ENCODE measurements around the gene HOXD12.

HOXD12 gene

GRCh38 chr2:176092270-176093144 lies 7.1 kb upstream of the HOXD12 start, which contains the start of gene HOXD13:
HOXD13 (plus strand) TSS chr2:176092721; CDS start chr2:176092891, 170 bp downstream.
- no peak for DNase-seq (ENCODE audit: low read depth)

- DNase-seq (ENCODE audit: low read depth), result no peak
These were observed 6.3 kb upstream of the HOXD12 start for GRCh38 chr2:176093145-176093897.

DNA sequence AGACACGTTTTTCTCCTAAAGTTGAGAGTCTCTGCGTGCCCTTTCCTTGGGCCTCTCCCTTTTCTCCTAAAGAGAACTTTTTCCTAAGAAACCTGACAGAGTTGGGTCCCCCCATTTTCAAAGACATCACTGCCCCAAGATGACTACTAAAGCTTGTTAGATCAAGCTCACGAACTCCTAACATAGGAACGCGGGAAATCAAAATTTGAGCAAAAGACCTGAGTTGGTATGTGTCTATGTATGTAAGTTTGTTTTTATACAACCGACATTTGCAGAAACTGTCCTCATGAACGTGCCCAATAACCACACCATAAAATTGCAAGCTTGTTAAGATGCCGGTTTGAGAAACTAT lies 5.7 kb upstream of the HOXD12 start:
- no peak for DNase-seq (ENCODE audit: low read depth)

DNA sequence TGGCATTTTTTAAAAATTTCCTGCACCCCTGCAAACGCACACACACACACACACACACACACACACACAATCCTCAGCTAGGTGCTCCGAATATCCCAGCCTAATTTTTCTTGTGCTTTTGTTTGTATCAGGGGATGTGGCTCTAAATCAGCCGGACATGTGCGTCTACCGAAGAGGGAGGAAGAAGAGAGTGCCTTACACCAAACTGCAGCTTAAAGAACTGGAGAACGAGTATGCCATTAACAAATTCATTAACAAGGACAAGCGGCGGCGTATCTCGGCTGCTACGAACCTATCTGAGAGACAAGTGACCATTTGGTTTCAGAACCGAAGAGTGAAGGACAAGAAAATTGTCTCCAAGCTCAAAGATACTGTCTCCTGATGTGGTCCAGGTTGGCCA lies 5.2 kb upstream of the HOXD12 start:
- no peak for DNase-seq (ENCODE audit: low read depth)

GRCh38 chr2:176095421-176095820 lies 4.2 kb upstream of the HOXD12 start:
- DNase-seq (ENCODE audit: low read depth), result no peak

DNA sequence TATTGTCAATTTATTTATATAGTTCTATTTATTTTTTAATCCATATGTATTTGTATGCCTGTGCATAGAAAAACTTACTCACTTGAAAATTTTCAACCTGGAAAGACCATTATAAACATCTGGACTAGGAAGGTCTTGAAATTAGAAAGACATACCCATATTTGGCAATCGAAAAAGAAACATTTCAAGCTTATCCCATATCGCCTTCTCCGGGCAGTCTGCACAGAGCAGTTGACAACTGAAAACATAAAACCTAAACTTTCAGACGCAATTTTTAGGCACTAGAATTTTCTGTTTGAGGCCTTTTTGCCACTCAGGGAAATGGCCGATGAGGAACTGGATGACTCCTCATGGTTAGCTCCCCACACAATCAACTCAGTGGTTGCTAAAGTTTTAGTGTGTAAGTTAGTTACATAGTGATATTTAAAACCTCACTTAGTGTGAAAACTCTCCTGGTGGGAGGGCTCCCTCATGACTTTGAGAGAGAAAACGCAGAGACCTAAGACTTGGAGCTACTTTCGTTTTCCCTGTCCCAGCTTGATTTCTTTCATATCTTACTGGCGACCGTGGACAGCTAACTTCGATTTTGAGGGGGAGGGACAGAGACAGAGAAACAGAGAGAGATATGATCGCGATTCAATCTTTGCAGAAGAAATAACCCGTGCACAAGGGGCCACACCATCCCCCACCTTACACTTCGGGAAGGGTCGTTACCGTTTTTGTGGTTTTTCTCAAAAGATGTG lies 3.2 kb upstream of the HOXD12 start:
- DNase-seq (ENCODE audit: low read depth), result no peak

DNA sequence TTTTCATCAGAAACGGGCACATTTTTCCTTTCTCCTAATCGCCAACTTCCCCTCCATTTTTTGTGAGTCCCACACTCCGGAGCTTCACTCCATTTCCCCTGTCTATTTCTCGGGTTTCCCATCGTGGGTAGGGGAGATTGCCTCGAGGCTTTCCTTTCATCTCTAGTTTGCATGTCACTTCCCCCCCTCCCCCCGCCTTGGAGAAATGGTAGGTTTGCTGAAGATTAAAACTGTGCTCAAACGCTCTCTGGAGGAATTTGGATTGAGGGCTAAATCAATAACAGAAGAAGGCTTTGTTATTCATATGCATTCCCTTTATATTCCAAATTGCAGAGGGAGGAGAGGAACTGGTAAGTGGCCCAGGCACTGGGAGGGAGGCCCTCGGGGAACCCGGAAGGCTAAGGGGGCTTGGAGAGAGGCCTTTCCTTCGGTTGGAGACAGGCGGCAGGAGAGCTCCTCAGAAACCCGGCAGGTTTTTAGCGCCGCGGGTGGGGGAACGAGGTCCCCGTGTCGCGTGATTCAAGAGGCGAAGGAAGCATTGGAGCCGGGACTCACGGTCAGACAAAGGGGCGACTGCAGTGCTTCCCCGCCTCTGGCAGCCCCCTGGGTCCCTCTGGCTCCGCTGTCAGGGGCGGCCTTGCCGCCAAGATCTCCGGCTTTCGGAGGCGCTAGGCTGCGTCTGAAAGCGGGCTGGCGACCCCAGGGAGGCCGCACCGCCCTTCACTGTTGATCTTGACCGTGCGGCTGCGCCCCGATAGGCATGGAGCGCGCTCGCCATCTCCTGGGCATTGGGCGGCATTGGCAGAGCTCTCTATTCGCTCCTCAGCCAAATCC lies 2.4 kb upstream of the HOXD12 start:
- no peak for DNase-seq (ENCODE audit: low read depth)

GRCh38 chr2:176097820-176098365 lies 1.7 kb upstream of the HOXD12 start:
- DNase-seq (ENCODE audit: low read depth), result no peak

GRCh38 chr2:176098366-176099158 lies 1.0 kb upstream of the HOXD12 start:
- no peak for DNase-seq (ENCODE audit: low read depth)

DNA sequence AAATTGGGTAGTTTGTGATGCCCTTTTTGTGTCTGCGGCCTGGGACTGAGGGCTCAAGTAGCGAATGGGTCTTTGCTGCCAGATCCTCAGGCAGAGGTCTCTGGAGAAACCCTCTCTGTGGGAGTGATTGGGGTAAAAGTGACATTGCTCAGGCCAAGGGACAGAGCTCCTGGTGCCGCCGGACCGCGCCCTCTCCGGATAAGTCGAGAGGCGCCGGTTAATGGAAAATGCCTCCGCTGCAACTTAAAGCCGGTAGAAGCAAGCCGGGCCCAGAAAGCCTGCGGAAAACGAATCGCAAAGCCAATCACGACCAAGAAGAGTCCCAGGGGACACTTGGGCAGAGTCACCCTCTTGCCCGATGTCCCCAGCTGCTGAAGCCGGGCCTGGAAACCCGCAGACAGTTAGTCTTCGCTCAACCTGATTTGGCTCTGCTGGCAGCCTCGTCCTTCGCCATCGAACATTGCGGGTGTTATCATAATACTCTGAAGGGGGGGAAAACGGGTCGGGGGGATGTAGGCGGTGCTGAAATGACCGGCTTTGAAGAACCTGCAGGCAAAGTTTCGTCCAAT lies 352 bp upstream of the HOXD12 start:
- DNase-seq (ENCODE audit: low read depth), result no peak

GRCh38 chr2:176100547-176101140 lies 1.0 kb downstream of the HOXD12 start:
- no peak for DNase-seq (ENCODE audit: low read depth)

GRCh38 chr2:176101216-176101830 lies 1.7 kb downstream of the HOXD12 start:
- no peak for DNase-seq (ENCODE audit: low read depth)

DNA sequence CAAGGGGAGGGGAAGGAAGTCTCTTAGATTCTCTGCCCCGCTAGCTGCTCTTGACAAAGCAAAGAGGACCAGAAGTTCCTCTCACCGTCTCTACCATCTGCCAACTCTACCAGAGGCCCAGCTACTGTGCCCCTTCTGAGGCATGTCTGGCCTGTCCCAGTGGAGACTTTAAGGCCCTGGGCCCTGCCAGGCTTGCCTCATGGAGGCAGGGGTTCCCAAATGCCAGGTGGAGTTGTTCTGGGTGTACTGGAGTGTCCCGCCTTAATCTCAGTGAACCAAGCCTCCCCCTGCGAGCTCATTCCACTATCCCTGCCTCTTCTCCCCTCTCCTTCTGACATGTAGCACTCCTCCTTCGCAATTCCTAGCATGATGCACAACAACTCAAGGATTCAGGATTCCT lies 2.2 kb downstream of the HOXD12 start:
- no peak for DNase-seq (ENCODE audit: low read depth)

GRCh38 chr2:176102309-176102866 lies 2.8 kb downstream of the HOXD12 start:
- no peak for DNase-seq (ENCODE audit: low read depth)

DNA sequence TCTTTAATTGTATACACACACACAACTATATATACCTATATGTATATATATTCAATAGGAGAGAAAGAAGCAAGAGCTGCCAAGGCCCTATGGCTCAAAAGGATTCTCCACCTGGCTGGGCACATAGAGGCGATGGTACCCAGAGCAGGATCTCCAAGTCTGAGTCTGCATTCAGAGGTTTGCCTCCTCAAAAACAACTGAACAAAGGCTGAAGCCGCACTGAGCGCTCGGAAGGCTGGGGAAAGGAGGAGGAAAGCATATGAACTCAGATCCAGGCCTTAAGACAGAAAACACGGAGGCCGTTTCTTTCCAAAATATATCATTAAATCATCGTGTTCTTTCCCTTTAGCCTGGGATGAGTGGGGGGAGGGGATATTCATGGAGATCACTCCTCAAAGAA lies 3.6 kb downstream of the HOXD12 start:
- no peak for DNase-seq (ENCODE audit: low read depth)

DNA sequence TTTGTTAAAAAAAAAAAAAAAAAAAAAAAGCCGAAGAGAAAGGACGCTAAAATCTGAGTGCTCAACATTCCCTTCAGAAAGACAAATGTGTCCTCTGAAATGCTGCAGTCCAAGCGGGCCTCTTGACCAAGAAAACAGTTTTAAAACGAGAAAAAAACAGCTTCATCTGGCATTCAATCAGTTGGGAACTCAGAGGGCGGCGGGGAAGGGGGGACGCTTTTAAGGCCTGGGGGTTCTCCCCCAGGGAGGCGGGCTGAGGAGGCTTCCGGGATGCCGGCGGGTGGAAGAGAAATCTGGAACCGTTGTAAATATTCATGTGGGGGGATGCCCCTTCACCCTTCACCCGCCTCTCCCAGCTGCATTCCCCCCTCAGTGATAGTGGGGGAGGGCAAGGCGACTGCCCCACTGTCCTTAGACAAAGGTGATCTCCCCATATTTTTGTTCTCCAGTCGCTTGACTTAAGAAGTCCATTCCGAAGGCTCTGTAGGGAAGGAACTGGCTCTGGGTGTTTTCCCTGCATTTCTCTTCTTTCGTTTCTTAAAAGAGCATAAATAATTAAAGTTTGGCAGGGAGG lies 4.2 kb downstream of the HOXD12 start:
- DNase-seq (ENCODE audit: low read depth), result no peak

DNA sequence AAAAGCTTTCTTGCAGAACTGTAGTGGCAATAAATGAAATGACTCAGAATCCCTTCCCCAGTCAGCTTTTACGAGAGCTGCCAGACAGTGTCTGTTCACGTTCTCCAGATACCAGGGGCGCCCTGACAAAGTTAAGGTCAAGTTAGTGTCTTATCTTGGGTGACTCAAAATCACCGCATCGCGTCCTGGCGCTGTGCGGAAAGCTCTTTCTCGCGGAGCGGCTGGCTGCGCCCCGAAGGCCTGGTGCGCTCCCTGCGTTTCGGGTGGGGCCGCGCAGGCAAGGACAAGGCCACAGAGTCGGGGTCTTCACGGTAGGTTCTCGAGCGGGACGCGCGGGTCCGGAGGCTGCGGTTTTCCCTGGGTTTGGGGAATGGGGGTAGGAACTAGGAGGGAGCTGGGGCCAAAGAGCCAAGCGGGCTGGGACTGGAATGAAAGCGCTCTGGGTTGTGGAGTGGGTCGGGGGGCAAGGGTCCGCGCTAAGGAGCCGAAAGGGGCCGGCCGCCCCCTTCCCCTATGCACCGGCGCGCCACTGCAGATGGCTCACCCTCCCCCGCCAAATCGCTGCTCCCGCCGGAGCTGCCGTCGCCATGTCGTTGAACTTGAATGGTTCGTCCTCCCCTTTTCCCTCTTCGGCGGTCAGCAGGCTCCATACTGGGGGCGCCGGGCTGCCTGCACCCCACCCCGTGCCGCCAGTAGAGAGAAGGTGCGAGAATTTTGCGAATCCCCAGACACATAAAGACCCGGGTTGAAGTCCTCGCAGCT lies 4.9 kb downstream of the HOXD12 start:
- no peak for DNase-seq (ENCODE audit: low read depth)

Data from activated T-helper 1 cell treated with Interleukin-2 at 50 U/mL for 16 hours (primary cell).